ENCODE data around the gene GPR137C. TPM values are rescaled to one million over a fixed set of nuclear protein-coding genes. Genes with fewer than 3 reads are reported as not detected.

Gene GPR137C
- total and polyA plus RNA-seq, 2 of the 8 experiments (the other 6 are each of a cell fraction or from before 2014, with no cell fraction given): 2.7 to 4.3 TPM

DNA sequence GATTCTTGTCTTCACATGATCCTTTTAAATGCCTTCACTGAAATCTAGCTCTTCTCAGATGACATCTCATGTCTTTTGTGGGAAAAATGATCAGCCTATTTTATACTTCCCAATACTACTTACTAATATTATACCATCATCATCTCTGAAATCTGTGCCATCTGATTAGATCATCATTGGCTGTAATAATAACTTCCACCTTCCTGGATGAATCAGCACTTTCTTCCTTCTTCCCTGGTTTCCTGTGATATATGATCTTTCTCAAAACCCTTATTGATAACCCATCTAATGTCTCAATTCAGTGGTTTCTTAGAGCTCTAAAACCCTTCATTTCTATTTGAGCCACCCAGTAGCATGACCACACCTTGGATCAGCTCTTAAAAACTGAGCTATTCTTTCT is 30.9 kb downstream of the GPR137C start:
- no peak overlapping the region for H2AK5ac ChIP-seq (ENCODE audit: low read depth, low read length)
- H3K27me3 ChIP-seq (replicated peaks in 1 of 4; ENCODE audit: control insufficient read depth in 3 of 4, extremely low read depth in 1 of 4, insufficient read depth in 3 of 4, low read length in 3 of 4): no peaks in the 10 kb centered on the region
- no peak overlapping the region for H4K91ac ChIP-seq (replicated peaks; ENCODE audit: insufficient read length, low read length)
- H2BK12ac ChIP-seq (ENCODE audit: low read depth, low read length): no peak overlapping the region
- H3K23me2 ChIP-seq (ENCODE audit: low read depth, low read length): no peaks in the 10 kb centered on the region
- no peak overlapping the region for H2AFZ ChIP-seq (ENCODE audit: low read length)
- DNase-seq (ENCODE audit: low read depth in 1 of 2, low spot score in 2 of 2) (no peak), FAIRE-seq (no peak)
- no peak overlapping the region for H2BK15ac ChIP-seq (ENCODE audit: low read length)
- no peak overlapping the region for H4K8ac ChIP-seq (ENCODE audit: extremely low read depth, insufficient read depth, low read length)
- CTCF ChIA-PET (ENCODE audit: partially characterized antibody): interaction anchor here (1.0 kb wide), 1 partner anchor 472 kb away, joined by 4 read pairs; no protein-coding TSS in a partner anchor
- no peak overlapping the region for H3K27ac ChIP-seq (ENCODE audit: low read depth, low read length)
- no peak overlapping the region for H3K4me3 ChIP-seq (ENCODE audit: extremely low read depth in 1 of 4, insufficient read depth in 2 of 4, low read depth in 3 of 4, low read length in 4 of 4)
- no peak overlapping the region for H4K5ac ChIP-seq (ENCODE audit: insufficient read length, low read depth, low read length)
- POLR2A ChIA-PET (ENCODE audit: partially characterized antibody): interaction anchor here (0.7 kb wide), 1 partner anchor 555 kb away, joined by 3 read pairs; no protein-coding TSS in a partner anchor
- H3K4me2 ChIP-seq (ENCODE audit: insufficient read depth in 1 of 2, low read depth in 2 of 2, low read length in 2 of 2): no peak overlapping the region
- no peak overlapping the region for H2BK20ac ChIP-seq (ENCODE audit: low read length)
- no peak overlapping the region for H3K18ac ChIP-seq (ENCODE audit: extremely low read depth, low read length)
- H2BK120ac ChIP-seq (replicated peaks; ENCODE audit: low read depth, low read length): no peak overlapping the region
- no peak overlapping the region for H3K9ac ChIP-seq (replicated peaks in 1 of 4; ENCODE audit: extremely low read depth in 1 of 4, low read depth in 3 of 4, low read length in 3 of 4)
- H3K56ac ChIP-seq (replicated peaks; ENCODE audit: insufficient read length, low read depth, low read length): no peak overlapping the region
- no peaks in the 10 kb centered on the region for H3K4me1 ChIP-seq (replicated peaks in 1 of 4; ENCODE audit: control insufficient read depth in 3 of 4, insufficient read depth in 4 of 4, low read length in 3 of 4)
- H2BK5ac ChIP-seq (ENCODE audit: low read depth, low read length): no peak overlapping the region
- no peak overlapping the region for H3K23ac ChIP-seq (ENCODE audit: insufficient read length)
- H3K14ac ChIP-seq (ENCODE audit: insufficient read length): no peak overlapping the region
- H3K4ac ChIP-seq (replicated peaks; ENCODE audit: insufficient read length, low read depth, low read length): no peak overlapping the region
- H3K79me1 ChIP-seq (ENCODE audit: low read depth, low read length): no peaks in the 10 kb centered on the region
- no peaks in the 10 kb centered on the region for H3K9me3 ChIP-seq (ENCODE audit: insufficient read depth in 2 of 2, low read depth in 1 of 2, low read length in 1 of 2)
- no peaks in the 10 kb centered on the region for H4K20me1 ChIP-seq (replicated peaks in 1 of 2; ENCODE audit: control insufficient read depth in 1 of 2, insufficient read depth in 2 of 2, low read length in 2 of 2)
- no peaks in the 10 kb centered on the region for H3K36me3 ChIP-seq (ENCODE audit: control insufficient read depth in 2 of 4, insufficient read depth in 4 of 4, low read length in 3 of 4)
- H3K79me2 ChIP-seq (ENCODE audit: control insufficient read depth in 1 of 2, insufficient read depth in 2 of 2, low read length in 2 of 2): no peaks in the 10 kb centered on the region
- no peak for TF ChIP-seq FOSL1 (IDR thresholded peaks at IDR 0.05; ENCODE audit: insufficient read depth, low read depth, low read length)
- TF ChIP-seq CEBPB (IDR thresholded peaks at IDR 0.05; ENCODE audit: low read depth, low read length): no peak
- no peak for TF ChIP-seq SP1 (IDR thresholded peaks at IDR 0.05; ENCODE audit: low read depth, low read length)
- TF ChIP-seq GABPA (IDR thresholded peaks at IDR 0.05; ENCODE audit: borderline replicate concordance, insufficient read depth, low read length): no peak
- no peak for TF ChIP-seq CHD1 (IDR thresholded peaks at IDR 0.05; ENCODE audit: low read depth, low read length)
- no peak for TF ChIP-seq CREB1 (IDR thresholded peaks at IDR 0.05)
- TF ChIP-seq JUN (IDR thresholded peaks at IDR 0.05; ENCODE audit: low read depth, low read length): no peak
